HEK293 (cell line): ENCODE results near the gene AMBRA1.

Experiments used
- CTCF ChIA-PET: fragments of 350-600 bp; formaldehyde crosslinking; extraction: SDS; loops from one replicate; lab custom pipeline; 2021; ENCODE audit warnings: antibody characterized with exemption; lab: Yijun Ruan, JAX
- POLR2A ChIA-PET: fragments of 300-600 bp; formaldehyde crosslinking; extraction: SDS; loops from one replicate; lab custom pipeline; 2020; ENCODE audit warnings: antibody characterized with exemption, inconsistent platforms; lab: Yijun Ruan, JAX
- H3K27ac ChIP-seq: fragments of 200-500 bp; sonication (Bioruptor generic); 2 replicates; pipeline ENCODE4 v1.5.1; 2014; ENCODE audit warnings: low read depth, low read length, control low read depth, inconsistent platforms; ENCODE audit errors: extremely low read depth
- H3K36me3 ChIP-seq, 2 experiments: fragments of 200-500 bp in 1 of 2; sonication (Bioruptor generic) in 1 of 2; 1 replicate in 1 of 2; 2 replicates in 1 of 2; pipeline ENCODE4 v1.5.1; 2014 to 2017; ENCODE audit warnings: inconsistent platforms in 2 of 2, low read length in 2 of 2; ENCODE audit not compliant: control insufficient read depth in 2 of 2, insufficient read depth in 1 of 2
- H3K4me1 ChIP-seq: fragments of 200-500 bp; sonication (Bioruptor generic); 2 replicates; pipeline ENCODE4 v1.5.1; 2014; ENCODE audit warnings: mild to moderate bottlenecking, low read length, inconsistent platforms; ENCODE audit not compliant: control insufficient read depth, insufficient read depth
- H3K4me3 ChIP-seq: 2 replicates; pipeline ENCODE4 v1.5.1; 2011; ENCODE audit warnings: low read depth, mild to moderate bottlenecking, control low read depth, low read length, moderate library complexity
- H3K9me3 ChIP-seq: fragments of 200-500 bp; sonication (Bioruptor generic); 2 replicates; pipeline ENCODE4 v1.5.1; 2014; ENCODE audit warnings: low read depth, low read length, inconsistent platforms; ENCODE audit not compliant: control insufficient read depth, insufficient read depth
- KLF10 ChIP-seq: fragments of 450-650 bp; IDR thresholded peaks from 2 replicates; pipeline ENCODE4 v1.5.1; 2018; ENCODE audit warnings: missing biosample characterization, mild to moderate bottlenecking, missing genetic modification characterization
- MYNN ChIP-seq: fragments of 450-650 bp; formaldehyde crosslinking; IDR thresholded peaks from 2 replicates; pipeline ENCODE4 v1.5.1; 2016; ENCODE audit warnings: missing biosample characterization, missing genetic modification characterization, borderline replicate concordance
- PATZ1 ChIP-seq: fragments of 450-650 bp; formaldehyde crosslinking; IDR thresholded peaks from 2 replicates; pipeline ENCODE4 v1.5.1; 2016; ENCODE audit warnings: missing biosample characterization, missing genetic modification characterization
- PBX3 ChIP-seq: sonication (generic); formaldehyde crosslinking; IDR thresholded peaks from 2 replicates; pipeline ENCODE4 v1.8.1; 2022; ENCODE audit warnings: mild to moderate bottlenecking, moderate library complexity, missing genetic modification reagents
- PRDM6 ChIP-seq: fragments of 450-650 bp; formaldehyde crosslinking; IDR thresholded peaks from 2 replicates; pipeline ENCODE4 v1.5.1; 2017; ENCODE audit warnings: missing biosample characterization, missing genetic modification characterization
- SCRT1 ChIP-seq: fragments of 450-650 bp; formaldehyde crosslinking; IDR thresholded peaks from 2 replicates; pipeline ENCODE4 v1.5.1; 2016; ENCODE audit warnings: missing biosample characterization, missing genetic modification characterization, borderline replicate concordance
- ZBTB17 ChIP-seq: fragments of 450-650 bp; formaldehyde crosslinking; IDR thresholded peaks from 2 replicates; pipeline ENCODE4 v1.5.1; 2016; ENCODE audit warnings: missing biosample characterization, missing genetic modification characterization
- ZBTB20 ChIP-seq: fragments of 450-650 bp; formaldehyde crosslinking; IDR thresholded peaks from 2 replicates; pipeline ENCODE4 v1.5.1; 2016; ENCODE audit warnings: missing biosample characterization, missing genetic modification characterization
- ZBTB49 ChIP-seq: fragments of 450-650 bp; formaldehyde crosslinking; IDR thresholded peaks from 2 replicates; pipeline ENCODE4 v1.5.1; 2016; ENCODE audit warnings: missing biosample characterization, missing genetic modification characterization, low read depth
- ZNF10 ChIP-seq: fragments of 450-650 bp; formaldehyde crosslinking; IDR thresholded peaks from 2 replicates; pipeline ENCODE4 v1.5.1; 2017; ENCODE audit warnings: missing biosample characterization, missing genetic modification characterization
- ZNF114 ChIP-seq: fragments of 450-650 bp; formaldehyde crosslinking; IDR thresholded peaks from 2 replicates; pipeline ENCODE4 v1.5.0; 2017; ENCODE audit warnings: missing biosample characterization, missing genetic modification characterization
- ZNF175 ChIP-seq: fragments of 450-650 bp; formaldehyde crosslinking; IDR thresholded peaks from 2 replicates; pipeline ENCODE4 v1.5.1; 2016; ENCODE audit warnings: missing biosample characterization, missing genetic modification characterization
- ZNF184 ChIP-seq: fragments of 450-650 bp; IDR thresholded peaks from 2 replicates; pipeline ENCODE4 v1.5.1; 2018; ENCODE audit warnings: missing biosample characterization, mild to moderate bottlenecking, missing genetic modification characterization
- ZNF335 ChIP-seq: fragments of 450-650 bp; formaldehyde crosslinking; conservative IDR thresholded peaks from 2 replicates; pipeline ENCODE4 v1.5.1; 2016; ENCODE audit warnings: missing biosample characterization, missing genetic modification characterization
- ZNF341 ChIP-seq: fragments of 450-650 bp; formaldehyde crosslinking; IDR thresholded peaks from 2 replicates; pipeline ENCODE4; 2016; ENCODE audit warnings: low read depth, missing biosample characterization, missing genetic modification characterization
- ZNF571 ChIP-seq: fragments of 450-650 bp; formaldehyde crosslinking; IDR thresholded peaks from 2 replicates; pipeline ENCODE4 v1.5.0; 2017; ENCODE audit warnings: missing biosample characterization, missing genetic modification characterization
- ZNF585B ChIP-seq: fragments of 450-650 bp; formaldehyde crosslinking; IDR thresholded peaks from 2 replicates; pipeline ENCODE4 v1.5.1; 2016; ENCODE audit warnings: missing biosample characterization, missing genetic modification characterization
- ZNF654 ChIP-seq: fragments of 450-650 bp; formaldehyde crosslinking; IDR thresholded peaks from 2 replicates; pipeline ENCODE4 v1.5.1; 2016; ENCODE audit warnings: low read depth, missing biosample characterization, missing genetic modification characterization
- ZNF664 ChIP-seq: fragments of 450-650 bp; formaldehyde crosslinking; IDR thresholded peaks from 2 replicates; pipeline ENCODE4 v1.5.1; 2016; ENCODE audit warnings: missing biosample characterization, missing genetic modification characterization
- ZNF843 ChIP-seq: fragments of 450-650 bp; formaldehyde crosslinking; IDR thresholded peaks from 2 replicates; pipeline ENCODE4 v1.5.1; 2016; ENCODE audit warnings: missing biosample characterization, missing genetic modification characterization

The AMBRA1 gene

GRCh38 chr11:46498968-46499367 lies 94.9 kb downstream of the AMBRA1 start:
- H3K36me3 ChIP-seq: peaks cover 0 to 8% of the 10 kb centered on the region in 2 experiments; a peak in 1 of 3 replicates
- no peaks in the 10 kb centered on the region for H3K9me3 ChIP-seq
- CTCF ChIA-PET: interaction anchor here (1.0 to 3.7 kb wide), 2 partner anchors 8 to 39 kb away, joined by 4 to 26 read pairs; no protein-coding TSS in a partner anchor
- no peak overlapping the region for H3K4me3 ChIP-seq
- no peak overlapping the region for H3K27ac ChIP-seq
- TF ChIP-seq ZNF175: no peak
- no peak for TF ChIP-seq ZNF10 (tag by site-specific recombination)
- TF ChIP-seq PATZ1 (tag by site-specific recombination): no peak
- no peak for TF ChIP-seq SCRT1
- no peak for TF ChIP-seq ZBTB20 (tag by site-specific recombination)
- no peak for TF ChIP-seq PRDM6 (tag by site-specific recombination)
- no peak for TF ChIP-seq ZNF654 (tag by site-specific recombination)
- no peak for TF ChIP-seq ZNF571 (tag by site-specific recombination)
- no peaks in the 10 kb centered on the region for H3K4me1 ChIP-seq
- POLR2A ChIA-PET: no interaction called here

GRCh38 chr11:46498179-46498578 lies 95.6 kb downstream of the AMBRA1 start:
- POLR2A ChIA-PET: no interaction called here
- no peak for TF ChIP-seq ZNF341 (tag by site-specific recombination)

GRCh38 chr11:46497498-46497897 lies 96.3 kb downstream of the AMBRA1 start:
- H3K4me1 ChIP-seq: no peaks in the 10 kb centered on the region
- ChIA-PET POLR2A (no interaction called here), CTCF (interaction anchor here (0.7 to 1.5 kb wide), 4 partner anchors 9 to 41 kb away, joined by 3 to 11 read pairs (median 4); no protein-coding TSS in a partner anchor)
- peaks cover 0 to 16% of the 10 kb centered on the region in 2 experiments; a peak in 1 of 3 replicates for H3K36me3 ChIP-seq
- TF ChIP-seq PBX3 (CRISPR knock-in tag) (no peak), ZBTB17 (tag by site-specific recombination) (no peak)
- H3K9me3 ChIP-seq: no peaks in the 10 kb centered on the region
- no peak overlapping the region for H3K27ac ChIP-seq
- H3K4me3 ChIP-seq: no peak overlapping the region

More at GRCh38 chr11:46498179-46498578, 95.6 kb downstream of the AMBRA1 start:
- CTCF ChIA-PET: interaction anchor here (0.8 to 3.7 kb wide), 2 partner anchors 7 to 31 kb away, joined by 5 to 26 read pairs; no protein-coding TSS in a partner anchor
- Histone ChIP-seq H3K27ac (no peak overlapping the region), H3K9me3 (no peaks in the 10 kb centered on the region), H3K4me1 (no peaks in the 10 kb centered on the region), H3K36me3 (peaks cover 0 to 13% of the 10 kb centered on the region in 2 experiments; a peak in 1 of 3 replicates), H3K4me3 (no peak overlapping the region)

- no peak for TF ChIP-seq ZNF843 (tag by site-specific recombination)
- no peak for TF ChIP-seq ZNF585B (tag by site-specific recombination)
- no peak for TF ChIP-seq ZNF114 (tag by site-specific recombination)
- no peak for TF ChIP-seq MYNN
- no peak for TF ChIP-seq ZNF335 (tag by site-specific recombination)
- no peak for TF ChIP-seq ZNF184 (tag by site-specific recombination)
- TF ChIP-seq KLF10 (tag by site-specific recombination): no peak
- TF ChIP-seq ZBTB49: no peak
- no peak for TF ChIP-seq ZNF664
- Histone ChIP-seq H3K27ac (no peak overlapping the region), H3K4me1 (no peaks in the 10 kb centered on the region), H3K36me3 (peaks cover 0 to 24% of the 10 kb centered on the region in 2 experiments; a peak in 1 of 3 replicates), H3K9me3 (no peaks in the 10 kb centered on the region), H3K4me3 (no peak overlapping the region)
- CTCF ChIA-PET: interaction anchor here (1.3 to 4.2 kb wide), 3 partner anchors 13 to 35 kb away, joined by 4 to 46 read pairs (median 7); no protein-coding TSS in a partner anchor
- POLR2A ChIA-PET: no interaction called here
These were observed 100.0 kb downstream of the AMBRA1 start for GRCh38 chr11:46493791-46494190.
